Measurements from ENCODE around the gene TAS1R2.
"Not testable (repeated sequence)": the region's sequence is repeated elsewhere in the genome, so short reads cannot be mapped to it uniquely, and the experiment has no call there.

Gene TAS1R2

DNA sequence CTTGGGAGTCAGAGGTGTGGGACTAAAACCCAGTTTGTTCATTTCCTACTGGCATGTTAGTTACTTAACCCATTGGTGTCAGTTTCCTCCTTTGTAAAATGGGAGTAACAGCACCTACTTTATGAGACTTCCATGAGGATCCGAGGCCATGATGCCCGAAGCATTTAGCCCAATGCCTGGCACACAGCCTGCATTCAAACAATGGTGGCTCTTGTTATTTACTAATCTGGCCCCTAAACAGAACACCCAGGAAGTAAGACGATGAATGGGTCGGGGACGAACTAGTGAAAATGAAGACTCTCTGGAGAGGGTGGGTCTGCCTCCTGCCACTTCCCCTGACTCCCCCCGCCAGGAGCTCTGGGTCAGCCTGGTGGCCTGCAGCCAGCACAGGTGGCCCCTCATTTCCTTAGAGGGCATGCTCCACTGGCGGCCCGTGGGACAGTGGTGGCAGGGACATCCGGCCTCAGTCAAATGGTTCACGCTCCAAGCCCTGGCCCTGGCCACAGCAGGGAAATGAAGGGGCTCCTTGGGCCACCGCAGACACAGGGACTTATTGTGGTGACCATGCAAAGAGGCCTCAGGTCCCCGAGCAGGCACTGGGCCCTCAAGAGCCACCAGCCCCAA, 9.5 kb upstream of the TAS1R2 start:
- DNase-seq (ENCODE audit: low read depth, low spot score), result no peak

DNA sequence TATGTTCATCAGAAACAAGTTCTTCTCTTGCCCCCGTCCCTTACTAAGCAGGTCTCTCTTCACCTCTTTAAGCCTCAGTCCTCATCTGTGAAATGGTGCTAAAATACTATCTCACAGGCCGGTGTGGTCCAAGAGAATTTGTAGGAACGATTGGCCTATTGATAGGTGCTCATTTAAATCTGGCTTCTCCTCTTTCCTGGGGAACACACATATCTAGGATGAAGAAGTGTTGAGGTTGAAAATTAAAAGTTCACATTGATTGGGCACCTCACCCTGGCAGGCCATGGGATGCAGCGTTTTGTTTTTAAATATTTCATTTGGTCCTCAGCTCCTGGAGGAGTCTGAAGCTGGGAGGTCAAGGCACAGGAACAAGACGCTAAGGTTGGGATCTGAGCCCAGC, 8.9 kb upstream of the TAS1R2 start:
- DNase-seq (ENCODE audit: low read depth, low spot score), result no peak

DNA sequence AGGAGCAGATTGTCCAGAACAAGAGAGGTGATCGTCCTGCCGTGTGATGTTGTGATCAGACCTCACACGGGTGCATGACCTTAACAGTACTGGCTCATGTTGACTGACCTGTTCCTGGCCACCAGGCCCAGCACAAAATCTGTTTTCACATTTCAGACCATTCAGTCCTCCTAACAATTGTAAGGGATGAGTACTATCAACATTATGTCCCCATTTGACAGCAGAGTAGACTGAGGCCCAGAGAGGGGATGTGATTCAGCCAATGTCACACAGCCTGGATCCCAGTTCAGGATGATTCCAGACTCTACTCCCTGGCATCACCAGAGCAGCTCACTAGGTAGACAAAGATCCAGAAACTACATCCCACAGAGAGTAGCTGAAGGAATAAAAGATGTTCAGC, 7.4 kb upstream of the TAS1R2 start:
- DNase-seq (ENCODE audit: low read depth, low spot score), result no peak

DNA sequence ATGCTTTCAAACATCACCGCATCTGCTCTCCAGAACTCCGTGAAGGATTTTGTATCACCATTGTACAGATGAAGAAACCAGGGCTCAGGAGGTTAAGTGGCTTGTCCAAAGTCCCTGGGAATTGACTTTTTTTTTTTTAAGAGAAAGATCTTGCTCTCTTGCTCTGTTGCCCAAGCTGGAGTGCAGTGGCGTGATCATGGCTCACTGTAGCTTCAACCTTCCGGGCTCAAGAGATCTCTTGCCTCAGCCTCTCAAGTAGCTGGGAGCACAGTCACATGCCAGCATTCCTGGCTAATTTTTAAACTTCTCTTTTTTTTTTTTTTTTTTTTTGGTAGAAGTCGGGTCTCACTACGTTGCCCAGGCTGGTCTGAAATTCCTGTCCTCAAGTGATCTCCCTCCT, 6.9 kb upstream of the TAS1R2 start:
- no peak for DNase-seq (ENCODE audit: low read depth, low spot score)

DNA sequence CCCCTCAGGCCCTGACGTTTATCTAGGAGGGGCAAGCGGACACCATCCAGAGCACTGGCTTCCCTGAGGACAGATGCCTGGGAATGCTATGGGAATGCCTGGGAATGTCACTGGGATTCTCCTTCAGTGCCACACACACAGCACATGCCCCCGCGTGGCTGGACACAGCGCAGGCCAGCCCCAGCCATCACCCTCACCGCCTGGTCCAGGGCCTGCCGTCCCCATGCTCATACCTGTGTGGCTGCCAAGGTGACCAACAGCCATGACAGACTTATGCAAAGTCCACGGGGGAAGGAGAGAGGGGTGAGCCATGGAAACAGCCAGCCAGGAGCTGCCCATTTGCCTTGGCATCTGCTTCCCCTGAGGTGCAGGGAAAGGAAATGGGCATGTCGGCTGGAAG, 5.7 kb upstream of the TAS1R2 start:
- DNase-seq (ENCODE audit: low read depth, low spot score), result no peak

DNA sequence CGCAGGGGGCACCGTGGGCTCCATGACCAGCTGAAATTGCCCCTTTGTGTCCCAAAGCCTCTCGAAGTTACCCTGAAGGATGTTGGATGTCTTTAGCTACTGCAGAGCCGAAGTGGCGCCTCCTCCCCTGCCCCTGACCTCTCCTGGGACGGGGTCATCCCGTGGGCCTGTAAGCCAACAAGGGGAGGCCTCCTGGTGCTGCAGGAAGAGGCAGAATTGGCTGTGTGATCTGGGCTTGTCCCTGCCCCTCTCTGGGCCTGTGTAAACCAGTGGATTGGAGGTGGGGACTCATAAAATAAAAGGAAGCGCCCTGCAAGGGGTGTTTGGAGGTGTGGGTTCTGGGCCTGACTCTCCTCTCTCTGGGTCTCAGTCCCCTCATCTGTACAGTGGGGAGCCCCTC, 2.1 kb upstream of the TAS1R2 start:
- DNase-seq (ENCODE audit: low read depth, low spot score), result no peak

DNA sequence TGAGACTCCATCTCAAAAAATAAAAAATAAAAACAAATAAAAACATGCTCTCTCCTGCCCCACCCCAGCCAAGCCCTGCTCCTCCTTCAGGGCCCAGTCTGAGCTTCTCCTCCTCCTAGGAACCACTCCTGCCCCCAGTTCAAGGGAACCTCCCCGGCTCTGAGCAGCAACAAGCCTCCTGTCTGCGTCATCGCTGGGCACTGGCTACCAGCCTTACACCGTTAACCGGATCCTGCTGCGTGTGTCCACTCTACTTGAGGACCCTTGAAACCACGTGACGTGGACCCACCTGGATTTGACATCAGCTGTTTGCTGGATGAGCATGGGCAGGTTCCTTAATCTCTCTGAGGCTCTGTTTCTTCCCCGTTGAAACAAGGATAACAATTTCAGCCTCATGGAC, 1.6 kb upstream of the TAS1R2 start:
- DNase-seq (ENCODE audit: low read depth, low spot score), result no peak

DNA sequence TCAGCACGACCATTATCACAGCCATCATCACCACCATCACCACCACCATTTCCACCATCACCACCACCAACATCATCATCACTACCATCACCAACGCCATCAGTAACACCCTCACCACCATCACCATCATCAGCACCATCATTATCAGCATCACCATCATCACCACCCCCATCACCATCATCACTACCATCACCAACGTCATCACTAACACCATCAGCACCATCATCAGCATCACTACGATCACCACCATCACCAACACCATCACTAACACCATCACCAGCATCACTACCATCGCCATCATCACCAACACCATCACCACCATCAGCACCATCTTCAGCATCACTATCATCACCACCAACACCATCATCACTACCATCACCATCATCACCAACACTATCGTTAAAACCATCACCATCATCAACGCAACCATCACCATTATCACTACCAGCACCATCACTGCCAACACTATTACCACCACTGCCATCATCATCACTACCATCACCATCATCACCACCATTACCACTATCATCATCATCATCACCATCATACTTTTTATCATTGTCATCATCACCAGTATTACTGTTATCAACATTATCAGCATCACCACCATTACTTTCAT, 1.3 kb downstream of the TAS1R2 start:
- DNase-seq (ENCODE audit: low read depth, low spot score), result no peak

DNA sequence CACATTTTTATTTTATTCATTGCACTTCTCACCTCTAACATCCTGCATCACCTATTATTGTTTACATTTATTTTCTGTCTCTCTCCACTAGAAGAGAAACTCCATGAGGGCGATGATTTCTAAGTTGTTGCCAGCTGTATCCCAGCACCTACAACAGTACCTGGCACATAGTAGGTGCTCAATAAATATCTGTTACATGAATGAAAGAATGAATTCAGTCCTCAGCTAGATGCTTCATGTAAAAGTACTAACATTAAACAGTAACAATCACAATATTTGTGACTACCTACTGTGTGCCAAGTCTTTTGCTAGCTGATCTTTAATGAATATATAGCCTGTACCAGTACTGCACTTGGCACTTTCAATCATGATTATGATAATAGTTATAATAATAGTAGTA, 3.0 kb downstream of the TAS1R2 start:
- no peak for DNase-seq (ENCODE audit: low read depth, low spot score)

DNA sequence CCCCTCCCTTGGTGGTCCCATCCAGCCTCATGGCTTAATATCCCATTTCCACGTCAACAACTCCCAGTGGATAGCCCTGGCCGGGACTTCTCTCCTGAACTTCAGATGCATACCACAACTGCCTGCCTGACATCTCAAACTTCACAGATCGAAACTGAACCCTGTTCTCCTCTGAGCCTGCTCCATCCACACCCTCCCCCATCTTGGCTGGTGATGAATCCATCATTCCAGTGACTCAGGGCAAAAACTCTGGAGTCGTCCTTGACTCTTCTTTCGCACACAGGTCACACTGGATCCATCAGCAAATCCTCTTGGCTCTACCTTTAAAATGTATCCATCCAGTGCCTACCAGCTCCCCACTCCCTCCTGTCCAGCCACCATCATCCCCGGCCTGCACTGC, 3.9 kb downstream of the TAS1R2 start:
- DNase-seq (ENCODE audit: low read depth, low spot score), result no peak

DNA sequence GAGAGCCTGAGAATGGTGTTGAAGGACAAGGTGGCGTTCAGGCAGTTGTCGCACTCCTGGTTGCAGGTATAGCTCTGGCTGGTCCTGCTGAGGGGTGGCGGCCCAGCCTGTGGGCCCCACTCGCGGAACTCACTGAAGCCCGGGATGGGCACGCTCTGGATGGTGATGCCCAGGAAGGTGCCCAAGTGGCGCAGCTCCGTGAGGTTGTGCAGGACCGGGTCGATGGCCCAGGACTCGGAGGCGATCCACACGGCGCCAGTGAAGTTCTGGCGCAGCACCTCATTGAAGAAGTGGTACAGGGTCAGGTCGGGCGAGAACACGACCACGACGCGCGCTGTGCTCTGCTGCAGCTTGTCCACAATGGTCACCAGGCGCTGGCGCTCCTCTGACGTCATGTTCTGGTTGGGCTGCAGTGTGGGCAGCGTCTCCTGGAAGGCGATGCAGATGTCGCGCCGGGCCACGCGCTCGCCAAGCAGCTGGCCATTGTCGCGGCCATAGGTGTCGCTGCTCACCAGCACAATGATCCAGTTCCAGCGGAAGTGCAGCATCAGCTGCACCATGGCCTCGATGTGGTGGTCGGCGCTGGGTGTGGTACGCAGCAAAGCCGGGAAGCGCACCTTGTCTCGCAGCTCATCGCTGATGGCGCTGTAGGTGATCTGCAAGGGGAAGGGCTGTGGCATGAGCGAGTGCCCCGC, 5.0 kb downstream of the TAS1R2 start:
- DNase-seq (ENCODE audit: low read depth, low spot score), result no peak

DNA sequence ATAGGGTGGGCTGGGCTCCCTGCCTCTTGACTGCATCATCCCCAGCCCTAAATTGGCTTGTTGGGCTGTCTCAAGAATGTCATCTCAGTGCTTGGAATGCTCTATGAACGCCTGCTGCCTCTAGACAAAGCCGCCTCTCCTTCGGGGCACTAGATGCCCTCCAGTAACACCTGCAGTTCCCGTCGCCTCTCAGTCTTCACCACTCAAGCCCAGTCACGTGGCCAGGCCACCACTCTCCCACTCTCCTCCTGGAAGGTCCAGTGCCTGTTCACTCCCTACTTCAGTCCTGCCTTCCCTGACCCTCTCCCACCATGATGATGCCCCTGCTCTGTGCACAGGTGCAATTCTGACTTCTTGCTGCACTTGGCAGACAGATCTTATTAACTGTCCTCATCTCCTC, 7.0 kb downstream of the TAS1R2 start:
- DNase-seq (ENCODE audit: low read depth, low spot score), result no peak

DNA sequence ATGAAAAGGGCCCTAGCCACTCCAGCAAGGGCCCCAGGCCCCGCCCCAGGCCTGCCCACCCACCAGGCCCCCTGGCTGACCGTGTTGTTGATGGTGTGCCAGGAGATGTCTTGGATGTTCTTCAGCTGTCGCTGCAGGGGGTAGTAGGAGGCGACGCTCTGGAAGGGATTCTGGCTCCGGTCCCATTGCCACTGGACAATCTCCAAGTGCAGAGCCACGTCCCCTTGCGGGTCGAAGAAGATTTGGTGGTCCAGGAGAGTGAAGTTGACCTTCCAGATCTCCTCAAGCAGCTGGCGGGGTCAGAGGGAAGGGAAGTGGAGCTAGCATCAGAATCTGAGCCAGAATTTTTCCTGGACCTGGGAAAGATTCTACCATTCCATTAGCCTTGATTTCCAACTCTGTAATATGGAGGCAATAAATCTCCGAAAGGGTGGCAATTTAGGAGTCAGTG, 10.2 kb downstream of the TAS1R2 start:
- no peak for DNase-seq (ENCODE audit: low read depth, low spot score)

DNA sequence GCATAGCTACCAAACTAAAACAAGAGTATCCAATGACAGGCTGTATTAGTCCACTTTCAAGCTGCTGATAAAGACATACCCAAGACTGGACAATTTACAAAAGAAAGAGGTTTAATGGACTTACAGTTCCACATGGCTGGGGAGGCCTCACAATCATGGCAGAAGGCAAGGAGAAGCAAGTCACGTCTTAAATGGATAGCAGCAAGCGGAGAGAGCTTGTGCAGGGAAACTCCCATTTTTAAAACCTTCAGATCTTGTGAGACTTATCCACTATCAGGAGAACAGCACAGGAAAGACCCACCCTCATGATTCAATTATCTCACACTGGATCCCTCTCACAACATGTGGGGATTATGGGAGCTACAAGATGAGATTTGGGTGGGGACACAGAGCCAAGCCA, 11.7 kb downstream of the TAS1R2 start:
- DNase-seq (ENCODE audit: low read depth, low spot score), result not testable (repeated sequence)

DNA sequence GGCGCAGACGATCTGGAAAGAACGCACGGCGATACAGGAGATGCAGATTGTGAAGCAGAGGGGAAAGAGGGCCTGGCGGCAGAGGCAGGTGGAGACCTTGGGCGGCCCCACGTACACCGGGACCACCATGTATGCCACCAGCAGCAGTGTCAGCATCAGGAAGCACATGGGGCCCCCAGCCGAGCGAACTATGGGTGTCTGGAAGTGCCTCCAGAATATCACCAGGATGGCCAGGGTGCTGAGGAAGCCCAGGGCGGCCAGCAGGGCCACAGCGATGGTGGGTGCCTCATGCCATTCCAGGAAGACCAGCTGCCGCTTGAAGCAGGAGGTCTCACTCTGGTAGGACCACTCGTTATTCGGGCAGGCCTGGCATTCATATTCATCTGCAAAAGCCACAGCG, 19.3 kb downstream of the TAS1R2 start:
- DNase-seq (ENCODE audit: low read depth, low spot score), result no peak

DNA sequence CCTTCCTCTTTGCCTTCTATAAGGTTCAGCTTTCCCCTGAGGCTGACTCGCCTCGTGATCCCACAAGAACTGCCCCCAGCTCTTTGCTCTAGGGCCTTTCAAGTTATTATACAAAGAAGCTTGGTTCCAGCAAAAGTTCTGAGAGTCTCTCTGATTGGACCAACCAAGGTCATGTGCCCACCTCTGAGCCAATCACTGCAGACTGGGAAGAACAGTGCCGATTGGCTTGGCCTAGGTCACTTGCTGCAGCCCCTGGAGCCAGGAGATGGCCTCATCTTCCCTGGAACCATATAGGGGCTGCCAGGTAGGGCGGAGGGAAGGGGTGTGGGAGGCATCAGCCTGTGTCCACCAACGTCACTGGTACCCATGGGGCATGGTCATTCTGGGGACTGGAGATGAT, 22.8 kb downstream of the TAS1R2 start:
- DNase-seq (ENCODE audit: low read depth, low spot score), result no peak

DNA sequence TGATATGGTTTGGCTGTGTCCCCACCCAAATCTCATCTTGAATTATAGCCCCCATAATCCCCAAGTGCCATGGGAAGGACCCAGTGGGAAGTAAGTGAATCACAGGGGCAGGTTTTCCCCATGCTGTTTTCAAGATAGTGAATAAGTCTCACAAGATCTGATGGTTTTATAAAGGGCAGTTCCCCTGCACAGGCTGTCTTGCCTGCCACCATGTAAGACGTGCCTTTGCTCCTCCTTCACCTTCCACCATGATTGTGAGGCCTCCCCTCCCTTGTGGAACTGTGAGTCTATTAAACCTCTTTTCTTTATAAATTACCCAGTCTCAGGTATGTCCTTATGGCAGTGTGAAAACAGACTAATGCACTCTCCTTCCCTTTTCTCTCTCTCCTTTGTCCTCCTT, 27.1 kb downstream of the TAS1R2 start:
- not testable (repeated sequence) for DNase-seq (ENCODE audit: low read depth, low spot score)

DNA sequence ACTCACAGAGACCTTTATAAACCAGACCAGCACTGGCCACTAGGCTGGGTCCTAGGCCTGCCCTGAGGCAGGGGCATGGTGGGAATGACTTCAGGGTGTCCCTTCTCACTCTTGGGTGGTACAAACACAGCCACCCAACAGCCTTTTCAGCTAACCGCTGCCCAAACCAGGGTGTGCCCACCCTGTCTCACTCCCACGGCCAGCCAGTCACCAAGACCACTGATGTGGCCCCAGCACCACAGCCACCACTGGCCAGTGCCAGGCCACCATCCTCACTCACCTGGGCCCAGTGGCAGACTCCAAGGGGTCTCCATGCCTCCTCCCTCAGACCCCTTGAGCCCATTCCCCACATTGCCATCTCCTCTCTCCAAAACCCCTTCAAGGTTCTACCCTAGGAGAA, 27.8 kb downstream of the TAS1R2 start:
- DNase-seq (ENCODE audit: low read depth, low spot score), result no peak

DNA sequence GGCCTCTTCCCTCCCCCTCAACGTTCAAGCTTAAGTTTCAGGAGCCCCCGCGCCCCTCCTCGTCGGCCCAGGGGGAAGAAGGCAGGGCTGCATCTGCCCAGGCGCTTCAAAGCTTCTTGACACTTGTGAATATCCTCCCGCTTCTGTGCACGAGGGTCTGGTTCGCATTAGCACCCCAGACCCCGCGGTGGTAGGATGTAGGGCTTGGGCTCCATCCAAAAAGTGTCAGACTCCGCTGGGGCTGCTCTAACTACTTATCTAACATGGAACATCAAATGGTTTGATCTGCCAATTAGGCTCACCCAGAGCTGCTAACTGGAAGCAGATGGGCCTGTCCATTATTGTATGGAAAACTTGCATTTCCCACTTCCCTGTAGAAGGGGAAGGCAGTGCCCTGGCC, 28.9 kb downstream of the TAS1R2 start:
- no peak for DNase-seq (ENCODE audit: low read depth, low spot score)

DNA sequence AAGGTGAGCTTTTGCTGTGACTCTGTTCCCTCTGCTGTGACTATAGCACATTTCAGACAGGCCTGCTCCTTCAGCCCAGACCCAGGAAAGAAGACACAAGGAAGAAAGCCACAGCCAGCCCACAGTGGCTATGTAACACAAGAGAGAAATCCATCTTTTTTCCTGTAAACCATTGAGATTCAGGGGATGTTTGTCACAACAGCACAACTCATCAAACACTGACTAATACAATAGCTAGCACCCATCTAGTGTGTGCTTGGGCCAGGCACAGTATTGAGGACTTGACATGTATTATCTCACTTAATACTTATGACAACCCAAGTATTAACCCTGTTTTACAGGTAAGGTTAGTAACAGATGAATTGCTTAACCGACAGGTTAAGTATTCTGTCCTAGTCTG, 29.8 kb downstream of the TAS1R2 start:
- DNase-seq (ENCODE audit: low read depth, low spot score), result no peak

DNA sequence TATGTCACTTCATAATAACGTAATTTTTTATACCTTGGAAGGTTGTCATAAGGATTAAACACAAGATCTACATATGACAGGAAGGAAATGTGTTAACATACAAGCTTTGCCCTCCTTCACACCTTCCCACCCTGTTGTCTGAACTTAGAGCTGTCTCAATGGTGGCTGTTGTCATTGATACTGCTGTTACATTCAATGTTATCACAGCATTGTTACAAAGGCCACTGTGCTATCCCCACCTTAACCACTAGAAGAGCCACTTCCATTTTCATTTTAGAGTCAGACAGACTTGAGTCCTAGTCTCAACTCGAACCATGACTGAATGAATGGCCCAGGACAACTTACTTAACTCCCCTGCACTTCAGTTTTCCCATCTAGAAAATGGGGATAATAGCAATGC, 31.2 kb downstream of the TAS1R2 start:
- no peak for DNase-seq (ENCODE audit: low read depth, low spot score)

DNA sequence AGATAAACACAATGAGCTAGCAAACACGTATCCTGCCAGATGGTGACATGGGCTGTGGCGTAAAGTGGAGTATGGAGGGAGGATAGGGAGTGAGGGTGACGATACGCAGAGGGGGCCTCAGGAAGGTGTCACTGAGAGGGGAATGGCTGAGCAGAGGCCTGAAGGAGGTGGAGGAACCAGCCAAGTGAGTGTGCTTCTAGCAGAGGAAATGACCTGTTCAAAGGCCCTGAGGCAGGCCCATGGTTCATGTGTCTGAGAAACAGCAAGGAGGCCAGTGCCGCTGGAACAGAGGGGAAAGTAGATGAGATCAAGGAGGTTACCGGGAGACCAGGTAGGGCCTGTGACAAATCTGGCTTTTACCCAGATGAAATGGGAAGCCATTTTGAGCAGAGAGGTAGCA, 36.0 kb downstream of the TAS1R2 start:
- DNase-seq (ENCODE audit: low read depth, low spot score), result no peak
